Measurements from ENCODE around the gene ZNF486. TPM values are rescaled to one million over a fixed set of nuclear protein-coding genes. Genes with fewer than 3 reads are reported as not detected.

Gene ZNF486
- total RNA-seq, 1 donor from 2014 or later, result 4.2 TPM

DNA sequence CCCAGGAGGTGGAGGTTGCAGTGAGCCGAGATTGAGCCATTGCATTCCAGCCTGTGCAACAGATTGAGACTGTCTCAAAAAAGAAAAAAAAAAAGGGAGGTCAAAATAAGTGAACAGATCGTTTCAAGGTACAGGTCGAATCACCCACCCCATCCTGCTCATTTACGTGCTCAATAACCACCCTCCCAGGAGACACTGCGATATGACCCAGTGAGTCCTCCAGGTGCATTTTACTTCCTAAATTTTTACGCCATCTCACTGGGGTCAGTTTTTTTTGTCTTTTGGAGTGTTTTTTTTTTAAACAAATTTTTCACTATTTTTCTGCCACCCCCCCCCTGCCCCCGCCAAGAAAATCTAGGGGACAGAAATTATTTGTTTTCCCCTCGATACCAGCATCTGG, 68.1 kb downstream of the ZNF486 start:
- TF ChIP-seq POLR2A (IDR thresholded peaks at IDR 0.05), result no peak
- TF ChIP-seq, protein P1, sequence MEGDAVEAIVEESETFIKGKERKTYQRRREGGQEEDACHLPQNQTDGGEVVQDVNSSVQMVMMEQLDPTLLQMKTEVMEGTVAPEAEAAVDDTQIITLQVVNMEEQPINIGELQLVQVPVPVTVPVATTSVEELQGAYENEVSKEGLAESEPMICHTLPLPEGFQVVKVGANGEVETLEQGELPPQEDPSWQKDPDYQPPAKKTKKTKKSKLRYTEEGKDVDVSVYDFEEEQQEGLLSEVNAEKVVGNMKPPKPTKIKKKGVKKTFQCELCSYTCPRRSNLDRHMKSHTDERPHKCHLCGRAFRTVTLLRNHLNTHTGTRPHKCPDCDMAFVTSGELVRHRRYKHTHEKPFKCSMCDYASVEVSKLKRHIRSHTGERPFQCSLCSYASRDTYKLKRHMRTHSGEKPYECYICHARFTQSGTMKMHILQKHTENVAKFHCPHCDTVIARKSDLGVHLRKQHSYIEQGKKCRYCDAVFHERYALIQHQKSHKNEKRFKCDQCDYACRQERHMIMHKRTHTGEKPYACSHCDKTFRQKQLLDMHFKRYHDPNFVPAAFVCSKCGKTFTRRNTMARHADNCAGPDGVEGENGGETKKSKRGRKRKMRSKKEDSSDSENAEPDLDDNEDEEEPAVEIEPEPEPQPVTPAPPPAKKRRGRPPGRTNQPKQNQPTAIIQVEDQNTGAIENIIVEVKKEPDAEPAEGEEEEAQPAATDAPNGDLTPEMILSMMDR (IDR thresholded peaks at IDR 0.05), result no peak
- TF ChIP-seq POLR2AphosphoS5 (IDR thresholded peaks at IDR 0.05; ENCODE audit: insufficient read depth in 1 of 2, low read depth in 1 of 2), result no peak
- DNase-seq (ENCODE audit: extremely low spot score in 2 of 2), result no peak
- Histone ChIP-seq H3K4me3 (no peak overlapping the region), H3K4me1 (peaks cover 10% of the 10 kb centered on the region), H3K27ac (no peak overlapping the region), H3K27me3 (no peaks in the 10 kb centered on the region), H3K36me3 (no peaks in the 10 kb centered on the region), H3K9me3 (no peaks in the 10 kb centered on the region)
- intact Hi-C loops (cut with DNase I), result no loop called here

DNA sequence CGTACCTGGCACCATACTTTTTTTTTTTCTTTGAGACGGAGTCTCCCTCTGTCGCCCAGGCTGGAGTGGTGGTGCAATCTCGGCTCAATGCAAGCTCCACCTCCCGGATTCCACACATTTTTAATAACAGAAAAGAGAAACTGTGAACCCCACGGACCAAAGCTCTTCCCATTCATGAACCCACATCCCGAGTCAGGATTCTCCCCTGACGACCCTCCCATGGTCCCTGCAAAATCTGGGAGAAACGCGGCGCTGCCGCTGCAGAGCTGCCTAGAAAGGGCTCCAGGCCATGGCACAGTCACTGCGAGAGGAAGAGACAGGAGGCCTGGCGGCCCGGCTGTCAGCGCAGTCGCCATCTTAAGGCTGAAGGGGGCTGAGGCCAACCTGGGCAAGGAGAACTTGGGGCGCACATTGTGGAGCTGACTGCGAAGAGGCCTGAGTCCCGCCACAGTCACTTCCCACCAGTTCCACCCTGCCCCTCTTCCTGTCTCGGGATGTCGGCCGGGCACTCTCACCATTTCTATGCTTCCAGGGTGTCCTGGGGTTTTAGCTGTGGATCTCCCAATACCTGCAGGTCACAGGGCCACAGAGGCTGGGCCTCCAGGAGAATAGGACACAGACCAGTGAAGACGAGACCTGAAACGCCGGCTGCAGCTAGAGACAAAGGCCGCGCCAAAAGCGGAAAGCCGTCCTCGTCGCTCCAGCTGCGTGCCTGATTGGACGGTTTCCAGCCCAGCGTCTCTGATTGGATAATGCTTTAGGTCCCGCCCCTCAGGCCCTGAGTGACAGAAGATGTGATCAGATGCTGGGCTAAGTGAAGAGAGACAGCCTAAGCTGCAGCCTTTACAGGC, 71.0 kb downstream of the ZNF486 start:
- Histone ChIP-seq H3K4me3 (peak overlapping the region; percentile 63 to 78), H3K27ac (peak overlapping the region; percentile 44), H3K4me1 (peaks cover 10% of the 10 kb centered on the region), H3K36me3 (no peaks in the 10 kb centered on the region), H3K9me3 (no peaks in the 10 kb centered on the region), H3K27me3 (no peaks in the 10 kb centered on the region)
- DNase-seq (ENCODE audit: extremely low spot score in 2 of 2), result peak in 1 of 2 donors; percentile 89
- TF ChIP-seq POLR2AphosphoS5 (IDR thresholded peaks at IDR 0.05; ENCODE audit: insufficient read depth in 1 of 2, low read depth in 1 of 2) (peak; percentile 48 to 58), POLR2A (IDR thresholded peaks at IDR 0.05) (no peak)
- TF ChIP-seq, protein P1 (IDR thresholded peaks at IDR 0.05), result no peak
- intact Hi-C loops (cut with DNase I), result no loop called here

DNA sequence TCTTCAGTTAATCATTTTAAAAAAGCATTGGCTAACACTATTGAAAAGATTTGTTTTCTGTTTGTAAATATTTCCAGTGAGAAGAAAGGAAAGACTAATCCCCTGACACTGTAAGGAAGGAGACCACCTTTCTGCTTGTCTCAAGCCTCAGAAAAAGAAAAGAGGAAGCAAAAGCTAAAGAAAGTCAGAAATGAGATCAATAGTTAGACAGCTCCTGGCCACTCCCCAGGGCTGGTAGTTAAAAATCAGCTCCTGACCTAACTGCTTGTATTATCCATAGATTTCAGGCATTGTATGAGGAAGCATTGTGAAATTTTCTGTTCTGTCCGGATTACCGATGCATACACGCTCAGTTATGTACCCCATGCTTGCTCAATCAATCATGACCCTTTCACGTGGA, 76.6 kb downstream of the ZNF486 start:
- TF ChIP-seq POLR2A (IDR thresholded peaks at IDR 0.05) (no peak), POLR2AphosphoS5 (IDR thresholded peaks at IDR 0.05; ENCODE audit: insufficient read depth in 1 of 2, low read depth in 1 of 2) (no peak)
- TF ChIP-seq, protein P1 (IDR thresholded peaks at IDR 0.05), result no peak
- intact Hi-C loops (cut with DNase I), result no loop called here
- Histone ChIP-seq H3K27ac (no peak overlapping the region), H3K36me3 (no peaks in the 10 kb centered on the region), H3K4me3 (no peak overlapping the region), H3K27me3 (no peaks in the 10 kb centered on the region), H3K4me1 (no peaks in the 10 kb centered on the region), H3K9me3 (no peaks in the 10 kb centered on the region)
- DNase-seq (ENCODE audit: extremely low spot score in 2 of 2), result no peak

DNA sequence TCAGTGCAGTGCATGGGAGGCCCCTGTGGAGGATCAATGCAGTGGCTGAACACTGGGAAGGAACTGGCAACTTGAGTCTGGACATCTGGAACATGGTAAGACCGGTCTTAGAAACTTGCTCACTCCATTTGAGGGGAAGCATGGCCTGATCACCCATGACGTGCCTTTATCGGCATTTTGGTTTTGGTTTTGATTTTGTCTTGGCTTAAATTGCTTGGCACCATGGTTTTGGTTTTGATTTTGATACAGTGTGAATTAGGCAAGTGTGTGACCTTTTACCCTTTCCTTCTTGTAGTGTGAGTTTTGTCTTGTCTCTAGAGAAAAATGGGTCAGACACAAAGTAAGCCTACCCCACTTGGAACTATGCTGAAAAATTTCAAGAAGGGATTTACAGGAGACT, 77.3 kb downstream of the ZNF486 start:
- no peak overlapping the region for H3K4me3 ChIP-seq
- no peaks in the 10 kb centered on the region for H3K27me3 ChIP-seq
- no peaks in the 10 kb centered on the region for H3K36me3 ChIP-seq
- no peaks in the 10 kb centered on the region for H3K9me3 ChIP-seq
- H3K4me1 ChIP-seq, result no peaks in the 10 kb centered on the region
- H3K27ac ChIP-seq, result no peak overlapping the region
- DNase-seq (ENCODE audit: extremely low spot score in 2 of 2), result no peak
- intact Hi-C loops (cut with DNase I), result no loop called here
- TF ChIP-seq POLR2A (IDR thresholded peaks at IDR 0.05) (no peak), POLR2AphosphoS5 (IDR thresholded peaks at IDR 0.05; ENCODE audit: insufficient read depth in 1 of 2, low read depth in 1 of 2) (no peak)
- TF ChIP-seq, protein P1 (IDR thresholded peaks at IDR 0.05), result no peak

DNA sequence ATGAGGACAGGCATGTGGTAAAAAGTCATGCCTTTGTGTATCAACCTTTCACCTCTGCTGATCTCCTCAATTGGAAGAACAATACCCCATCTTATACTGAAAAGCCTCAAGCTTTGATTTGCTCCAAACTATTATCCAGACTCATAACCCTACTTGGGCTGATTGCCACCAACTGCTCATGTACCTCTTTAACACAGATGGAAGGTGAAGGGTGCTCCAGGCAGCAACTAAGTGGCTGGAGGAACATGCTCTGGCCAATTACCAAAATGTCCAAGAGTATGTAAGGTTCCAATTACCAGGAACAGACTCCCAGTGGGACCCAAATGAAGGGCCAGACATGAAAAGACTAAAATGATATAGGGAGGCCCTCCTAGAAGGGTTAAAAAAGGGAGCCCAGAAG, 78.3 kb downstream of the ZNF486 start:
- Histone ChIP-seq H3K4me3 (no peak overlapping the region), H3K4me1 (no peaks in the 10 kb centered on the region), H3K36me3 (no peaks in the 10 kb centered on the region), H3K27ac (no peak overlapping the region), H3K9me3 (no peaks in the 10 kb centered on the region), H3K27me3 (no peaks in the 10 kb centered on the region)
- intact Hi-C loops (cut with DNase I), result no loop called here
- TF ChIP-seq, protein P1 (IDR thresholded peaks at IDR 0.05), result no peak
- TF ChIP-seq POLR2AphosphoS5 (IDR thresholded peaks at IDR 0.05; ENCODE audit: insufficient read depth in 1 of 2, low read depth in 1 of 2) (no peak), POLR2A (IDR thresholded peaks at IDR 0.05) (no peak)
- DNase-seq (ENCODE audit: extremely low spot score in 2 of 2), result no peak
